GM18861 (cell line): ENCODE data around the gene TGFBR2.
A peak's percentile ranks its signal among the peaks of the same experiment; 100 is the strongest.

Source experiments
- ATAC-seq: cut with Tn5 transposase; IDR thresholded peaks from one replicate; pipeline ENCODE4 v1.9.1; 2021; ENCODE audit not compliant: unreplicated experiment

The TGFBR2 gene

DNA sequence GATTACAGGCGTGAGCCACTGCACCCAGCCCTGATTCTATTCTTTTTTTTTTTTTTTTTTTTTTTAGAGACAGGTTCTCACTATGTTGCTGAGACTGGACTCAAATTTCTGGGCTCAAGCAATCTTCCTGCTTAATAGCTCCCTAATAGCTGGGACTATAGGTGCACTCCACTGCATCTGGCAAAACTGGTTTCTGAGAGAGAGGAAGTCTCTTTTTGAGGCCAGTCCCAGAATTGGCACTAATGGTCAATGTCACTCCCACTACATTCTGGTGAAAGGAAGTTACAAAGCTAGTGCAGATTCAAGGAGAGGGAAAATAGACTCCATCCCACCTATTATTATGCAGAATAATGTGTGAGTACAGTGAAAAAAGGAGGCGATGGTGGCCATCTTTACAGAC, 5.8 kb upstream of the TGFBR2 start:
- ATAC-seq = no peak

- peak; percentile 22 for ATAC-seq
Measured at GRCh38 chr3:30602946-30603345, 3.5 kb upstream of the TGFBR2 start.

GRCh38 chr3:30604093-30604492, 2.3 kb upstream of the TGFBR2 start:
- ATAC-seq = no peak

DNA sequence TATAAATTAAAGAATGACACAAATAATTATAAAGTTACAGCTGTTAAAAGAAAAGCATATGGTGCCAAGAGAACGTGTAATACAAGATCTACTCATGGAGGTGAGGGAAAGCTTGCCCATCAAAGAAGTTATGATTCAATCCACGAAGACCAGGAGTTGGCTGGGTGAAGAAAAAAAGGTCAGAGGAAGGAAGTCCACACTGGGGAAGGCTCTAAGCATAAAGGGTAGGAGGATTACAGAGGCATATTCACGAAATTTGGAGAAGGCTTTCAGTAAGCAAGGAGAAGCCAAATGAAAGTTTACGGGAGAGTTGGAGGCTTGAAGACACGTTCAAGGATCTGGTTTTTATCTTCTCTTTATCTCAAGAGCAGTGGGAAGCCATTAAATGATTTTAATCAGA, 1.8 kb upstream of the TGFBR2 start:
- ATAC-seq = no peak

- no peak for ATAC-seq
Measured at GRCh38 chr3:30605005-30605404, 1.4 kb upstream of the TGFBR2 start.

GRCh38 chr3:30605706-30606300, 598 bp upstream of the TGFBR2 start:
- ATAC-seq = no peak

DNA sequence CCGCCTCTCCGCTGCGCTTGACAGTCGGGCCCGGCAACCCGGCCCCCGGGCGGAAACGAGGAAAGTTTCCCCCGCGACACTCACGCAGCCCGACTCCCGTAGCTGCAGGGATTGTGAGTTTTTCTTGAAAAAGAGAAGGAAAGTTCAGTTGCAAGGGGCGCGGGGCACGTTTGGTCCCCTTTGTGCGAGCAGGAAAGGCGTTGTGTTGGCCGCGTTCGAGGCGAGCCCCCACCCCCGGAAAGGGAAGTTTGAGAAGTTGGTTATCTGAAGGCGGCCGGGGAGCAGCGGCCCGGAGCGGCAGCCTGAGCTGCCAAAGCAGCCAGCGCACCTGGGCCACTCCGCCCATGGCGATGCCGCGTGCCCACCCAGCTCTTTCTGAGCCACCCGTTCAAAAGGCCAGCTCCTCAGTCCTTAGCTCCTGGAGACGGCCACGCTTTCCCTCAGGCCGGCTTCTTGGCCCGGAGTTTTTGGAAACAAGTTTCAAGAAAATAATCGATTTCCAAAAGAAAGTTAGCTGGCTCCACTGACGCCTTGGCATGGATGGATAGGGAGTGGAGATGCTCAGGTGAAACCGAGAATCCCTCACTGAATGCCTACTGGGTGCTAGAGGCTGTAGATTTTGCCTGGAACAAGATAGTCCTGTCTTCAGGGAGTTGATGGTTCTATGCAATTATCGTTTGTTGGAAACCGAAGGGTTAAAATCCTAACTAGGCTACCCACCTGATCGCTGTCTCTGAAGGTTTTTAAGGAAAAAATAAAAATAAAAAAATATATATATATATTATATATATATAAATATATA, 832 bp downstream of the TGFBR2 start:
- no peak for ATAC-seq

DNA sequence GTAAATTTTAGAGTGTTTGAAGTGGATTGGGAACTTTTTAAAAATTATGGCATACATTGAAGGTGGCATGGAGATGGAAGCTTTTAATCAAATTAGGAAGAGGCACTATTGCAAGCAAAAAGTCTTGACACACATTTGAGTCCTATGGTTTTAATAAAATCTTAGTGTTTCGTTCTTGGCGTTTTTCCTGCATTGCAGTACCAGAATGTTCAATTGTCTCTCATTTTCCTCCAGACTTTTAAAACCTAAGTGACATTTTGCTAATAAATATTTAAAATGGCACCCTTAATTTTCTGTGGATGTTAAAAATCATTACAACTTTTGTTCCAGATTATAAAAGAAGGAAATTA, 2.2 kb downstream of the TGFBR2 start:
- no peak for ATAC-seq

DNA sequence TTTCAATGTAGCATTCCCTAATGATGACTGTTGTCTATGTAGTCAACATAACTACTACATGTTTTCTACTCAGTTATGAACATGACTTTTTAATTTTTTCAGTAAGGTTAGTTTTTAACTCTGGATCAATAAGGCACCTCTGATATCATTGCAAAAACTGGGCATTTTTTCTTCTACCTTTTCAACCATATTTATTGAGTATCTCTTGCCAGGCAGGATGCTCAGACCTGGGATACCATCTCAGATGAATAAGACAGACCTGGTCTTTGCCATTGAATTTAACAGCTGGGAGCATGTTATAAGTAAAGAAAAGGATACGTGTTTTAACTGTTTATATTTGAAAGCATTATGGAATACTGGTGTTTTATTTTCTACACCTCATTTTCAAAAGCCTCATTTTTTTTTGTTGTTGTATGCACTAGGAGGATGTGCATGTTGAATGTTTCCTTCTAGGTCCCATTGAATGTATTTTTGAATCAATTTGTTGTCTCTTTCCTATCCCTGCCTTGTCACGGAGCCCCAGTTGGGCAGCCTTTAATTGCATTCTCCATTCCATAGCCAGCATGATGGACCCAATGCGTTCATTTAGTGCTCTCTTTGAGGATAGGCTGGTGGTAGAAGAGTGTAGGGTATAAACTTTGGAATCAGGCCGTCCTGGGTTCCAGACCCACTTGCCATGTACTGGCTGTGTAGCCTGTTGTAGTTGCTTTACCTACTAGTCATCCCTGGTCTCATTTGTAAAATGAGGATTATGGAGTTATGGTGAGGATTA, 3.7 kb downstream of the TGFBR2 start:
- no peak for ATAC-seq

DNA sequence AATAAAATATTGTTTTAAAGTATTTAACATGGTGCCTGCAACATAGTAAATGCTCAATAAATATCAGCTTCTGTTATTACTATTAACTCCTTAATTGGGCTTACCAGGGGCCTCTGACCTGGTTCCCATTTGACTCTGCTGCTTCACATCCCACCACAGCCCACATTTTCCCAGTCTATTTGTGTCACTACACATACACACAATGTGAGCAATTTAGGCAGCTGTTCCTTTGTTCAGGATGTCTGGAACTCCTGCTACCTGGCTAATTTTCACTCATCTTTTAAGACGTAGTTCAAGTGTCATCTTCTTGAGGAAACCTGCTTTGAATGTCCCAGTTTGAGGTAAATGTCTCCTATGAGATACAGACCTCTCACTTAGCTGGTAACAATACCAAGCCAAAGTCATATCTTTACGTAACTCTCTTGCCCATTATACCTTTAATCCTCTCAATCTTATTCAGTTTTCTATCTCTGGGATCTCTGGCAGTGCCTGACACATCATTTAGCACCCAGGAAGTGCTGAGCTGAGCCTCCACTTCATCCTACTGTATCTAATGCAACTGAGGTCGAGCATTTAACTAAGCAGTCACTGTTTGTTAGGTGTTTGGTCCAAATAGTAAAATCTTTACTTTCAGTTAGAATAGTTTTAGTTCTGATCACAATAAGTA, 4.4 kb downstream of the TGFBR2 start:
- no peak for ATAC-seq

- ATAC-seq = no peak
Measured at GRCh38 chr3:30611613-30612436, 5.4 kb downstream of the TGFBR2 start.

GRCh38 chr3:30612437-30613132, 6.2 kb downstream of the TGFBR2 start:
- ATAC-seq = no peak

DNA sequence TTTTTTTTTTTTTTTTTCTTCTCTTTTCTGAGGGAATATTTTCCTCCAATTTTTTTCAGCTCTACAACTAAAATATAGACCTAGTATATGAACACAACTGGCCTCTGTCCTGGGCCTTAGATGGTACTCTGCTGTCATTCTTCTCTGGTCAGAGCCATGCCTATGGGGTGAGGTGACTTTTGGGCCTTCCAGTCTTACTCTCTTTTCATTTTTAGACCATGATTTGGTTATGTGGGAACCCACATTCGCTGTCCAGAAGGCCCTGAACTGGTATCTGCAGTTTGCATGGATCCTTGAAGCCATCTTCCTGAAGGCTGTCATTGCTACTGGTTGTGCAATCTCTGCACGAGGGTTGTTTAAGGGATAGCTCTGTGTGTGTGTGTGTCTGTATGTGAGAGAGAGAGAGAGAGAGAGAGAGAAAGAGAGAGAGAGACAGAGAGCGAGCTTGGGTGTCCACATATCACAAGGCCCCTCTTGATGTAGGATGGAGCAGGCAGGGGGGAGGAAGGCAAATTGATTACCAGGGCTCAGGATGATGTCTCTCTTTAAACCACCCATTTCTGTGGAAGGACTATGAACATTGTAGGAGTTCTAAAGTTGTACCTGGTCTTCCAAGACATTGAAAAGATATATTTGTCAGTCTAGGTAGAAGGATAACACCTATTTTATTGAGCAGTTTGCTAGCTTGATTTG, 6.9 kb downstream of the TGFBR2 start:
- no peak for ATAC-seq

- ATAC-seq = no peak
Measured at GRCh38 chr3:30614373-30614772, 8.0 kb downstream of the TGFBR2 start.

DNA sequence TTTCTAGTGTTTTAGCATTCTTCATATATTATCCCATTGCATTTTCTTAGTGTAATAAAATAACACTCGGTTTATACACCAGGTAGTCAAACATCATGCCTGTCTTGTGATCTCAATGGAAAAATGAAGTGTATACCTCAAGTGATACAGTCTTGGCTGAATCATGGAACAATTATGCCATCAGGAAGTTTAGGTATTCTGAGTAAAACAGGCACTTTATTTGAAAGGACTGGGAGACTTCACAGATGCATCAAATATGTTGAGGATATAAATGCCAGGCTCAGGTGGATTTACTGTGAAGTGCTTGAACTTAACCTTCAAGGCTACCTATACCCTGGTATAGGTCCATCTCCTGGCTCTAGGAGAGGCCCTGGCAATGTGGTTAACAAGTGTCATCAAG, 8.5 kb downstream of the TGFBR2 start:
- ATAC-seq = no peak

- no peak for ATAC-seq
Measured at GRCh38 chr3:30615615-30616346, 9.4 kb downstream of the TGFBR2 start.

DNA sequence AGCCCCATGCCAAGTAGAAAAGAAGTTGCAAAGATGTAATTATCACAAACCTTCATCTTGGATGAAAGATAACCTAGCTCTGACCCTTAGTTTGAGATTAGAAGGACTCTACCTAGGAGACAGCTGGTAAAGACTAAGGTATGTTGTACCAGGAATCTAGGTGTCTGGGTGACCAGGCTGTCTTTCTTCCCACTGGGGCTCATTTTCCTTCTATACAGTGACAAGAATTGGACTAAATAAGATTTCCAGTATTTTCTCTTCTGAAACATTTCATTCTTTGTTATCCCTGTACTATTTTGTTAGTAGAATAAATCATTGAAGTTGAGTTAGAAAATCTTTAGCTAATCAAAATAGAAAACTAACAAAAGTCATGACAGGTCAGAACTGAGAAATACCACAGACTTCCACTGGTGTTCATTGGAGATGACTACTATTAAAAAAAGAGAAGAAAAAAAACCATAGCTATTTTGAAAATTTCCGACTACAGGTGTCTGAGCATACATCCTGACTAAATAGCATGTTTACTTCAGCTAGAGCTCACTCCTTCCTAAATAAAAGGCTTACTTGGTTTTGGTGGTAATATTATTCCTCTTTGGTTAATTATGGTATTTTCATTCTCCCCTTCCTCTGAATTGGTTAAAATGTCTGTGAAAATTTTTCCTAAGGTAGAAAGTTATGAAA, 10.1 kb downstream of the TGFBR2 start:
- ATAC-seq = no peak

DNA sequence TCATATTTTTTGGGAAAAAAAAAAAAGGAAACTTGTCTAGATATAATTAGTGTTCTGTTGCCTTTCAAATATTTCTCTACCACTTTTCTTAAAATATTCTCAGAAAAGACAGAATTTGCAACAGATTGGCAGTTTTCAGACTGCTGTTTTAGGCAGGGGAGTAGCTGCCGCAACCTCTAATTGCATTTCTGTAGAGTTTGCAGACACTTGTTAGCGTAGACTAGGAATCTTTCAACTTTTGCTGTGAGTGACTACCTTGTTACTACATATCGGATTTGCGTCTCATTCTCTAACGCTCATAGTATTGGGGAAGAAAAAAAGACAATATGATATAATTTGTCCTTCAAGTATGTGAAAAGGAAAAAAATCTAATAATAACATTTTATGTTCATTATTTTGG, 10.7 kb downstream of the TGFBR2 start:
- no peak for ATAC-seq
